Measurements from ENCODE around the gene EIF5B. TPM values are rescaled to one million over a fixed set of nuclear protein-coding genes. Genes with fewer than 3 reads are reported as not detected.

EIF5B gene
- total and polyA plus RNA-seq, 2 of the 8 experiments (the other 6 are each of a cell fraction or from before 2014, with no cell fraction given): 10.7 to 64.5 TPM

DNA sequence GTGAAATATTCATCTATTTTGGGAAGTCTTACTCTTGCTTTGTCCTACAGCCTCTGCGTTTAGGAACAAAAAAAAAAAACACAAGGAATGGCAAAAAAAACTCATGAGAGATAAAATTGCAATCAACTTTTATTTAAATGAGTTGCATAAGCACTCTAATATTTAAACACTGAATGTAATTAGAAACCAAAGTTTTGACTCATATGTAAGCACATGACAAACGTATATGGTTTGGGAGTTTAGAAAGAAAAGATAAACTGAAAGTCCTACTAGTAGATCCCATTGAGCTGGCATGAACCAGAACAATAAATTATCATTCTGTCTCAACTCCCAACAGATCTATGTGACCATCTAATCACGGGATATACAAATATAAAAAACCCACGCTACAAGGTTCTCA lies 107.9 kb downstream of the EIF5B start (continued):
- TF ChIP-seq, protein P1, sequence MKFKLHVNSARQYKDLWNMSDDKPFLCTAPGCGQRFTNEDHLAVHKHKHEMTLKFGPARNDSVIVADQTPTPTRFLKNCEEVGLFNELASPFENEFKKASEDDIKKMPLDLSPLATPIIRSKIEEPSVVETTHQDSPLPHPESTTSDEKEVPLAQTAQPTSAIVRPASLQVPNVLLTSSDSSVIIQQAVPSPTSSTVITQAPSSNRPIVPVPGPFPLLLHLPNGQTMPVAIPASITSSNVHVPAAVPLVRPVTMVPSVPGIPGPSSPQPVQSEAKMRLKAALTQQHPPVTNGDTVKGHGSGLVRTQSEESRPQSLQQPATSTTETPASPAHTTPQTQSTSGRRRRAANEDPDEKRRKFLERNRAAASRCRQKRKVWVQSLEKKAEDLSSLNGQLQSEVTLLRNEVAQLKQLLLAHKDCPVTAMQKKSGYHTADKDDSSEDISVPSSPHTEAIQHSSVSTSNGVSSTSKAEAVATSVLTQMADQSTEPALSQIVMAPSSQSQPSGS (IDR thresholded peaks at IDR 0.05; ENCODE audit: low read length): no peak
- no peak for TF ChIP-seq SUZ12 (IDR thresholded peaks at IDR 0.05; ENCODE audit: low read length)
- TF ChIP-seq CBX8 (IDR thresholded peaks at IDR 0.05; ENCODE audit: borderline replicate concordance, low read depth, low read length): no peak
- no peak for TF ChIP-seq HDAC2 (IDR thresholded peaks at IDR 0.05; ENCODE audit: borderline replicate concordance in 1 of 2, low read depth in 2 of 2, low read length in 2 of 2)

Measured in H1 (cell line).